Kidney glomerular epithelial cell (primary cell): ENCODE results near the gene PARD3.

Experiments used
- DNase-seq: peaks from one replicate; lab custom pipeline; 2025; lab: John Stamatoyannopoulos, UW

PARD3 gene

GRCh38 chr10:34340934-34341333, 474.2 kb downstream of the PARD3 start:
- DNase-seq, result no peak

GRCh38 chr10:34339816-34340553, 475.1 kb downstream of the PARD3 start:
- no peak for DNase-seq

GRCh38 chr10:34337917-34338316, 477.2 kb downstream of the PARD3 start:
- DNase-seq, result no peak

GRCh38 chr10:34335960-34336690, 479.0 kb downstream of the PARD3 start:
- DNase-seq, result no peak

DNA sequence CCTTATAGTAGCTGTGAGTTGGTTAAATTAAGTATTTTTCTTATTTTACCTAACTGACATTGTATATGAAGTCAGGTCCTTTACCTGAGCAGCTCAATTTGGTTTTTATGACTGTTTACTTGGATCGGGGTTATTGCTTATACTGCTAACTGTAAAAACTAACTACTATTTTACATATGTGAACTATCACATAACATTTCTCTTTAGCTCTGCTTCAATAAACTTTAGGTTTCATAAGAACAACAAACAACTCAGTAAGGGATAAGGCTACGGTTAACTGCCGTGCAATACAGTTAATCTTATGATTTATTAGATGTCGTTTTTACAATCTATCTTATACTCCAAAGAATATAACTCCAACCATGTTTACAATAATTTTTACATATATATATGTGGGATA, 480.2 kb downstream of the PARD3 start:
- no peak for DNase-seq

- no peak for DNase-seq
Measured at GRCh38 chr10:34333513-34333912, 481.6 kb downstream of the PARD3 start.

DNA sequence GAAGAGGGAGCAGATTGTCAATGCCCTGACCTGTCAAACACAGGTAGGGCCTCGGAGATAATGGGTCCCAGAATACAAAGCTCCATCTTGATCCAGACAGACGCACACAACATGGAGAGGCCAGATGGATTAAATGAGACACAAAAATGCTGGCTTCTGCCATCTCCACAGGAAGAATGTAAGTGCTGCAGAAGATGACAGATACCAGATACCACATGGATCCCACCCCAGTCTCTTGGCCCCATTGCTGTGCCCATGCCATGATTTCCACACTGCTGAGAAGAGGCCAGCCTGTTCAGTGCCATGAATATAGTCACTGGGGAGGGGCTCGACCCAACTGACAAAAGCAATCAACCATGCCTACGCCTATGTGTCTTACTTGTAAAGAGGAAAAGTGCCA, 487.9 kb downstream of the PARD3 start:
- DNase-seq, result no peak

GRCh38 chr10:34323192-34323591, 491.9 kb downstream of the PARD3 start:
- no peak for DNase-seq

DNA sequence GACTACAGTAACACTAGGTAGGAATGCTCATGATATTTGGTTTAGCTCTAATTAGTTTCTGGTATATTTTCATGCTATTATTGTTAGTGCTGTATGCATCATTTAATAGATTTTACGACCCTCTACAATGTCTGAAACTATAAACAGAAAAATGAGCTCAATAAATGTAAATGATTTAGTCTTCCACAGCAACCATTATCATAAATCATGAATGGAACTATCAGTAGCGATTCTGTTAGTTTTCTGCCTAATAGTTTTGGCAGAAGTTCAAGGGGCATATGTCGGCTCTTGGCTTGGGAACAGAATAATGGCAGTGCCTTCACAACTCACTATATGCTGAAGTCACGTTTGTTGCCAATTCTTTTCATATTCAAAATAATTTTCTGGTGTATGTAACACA, 494.8 kb downstream of the PARD3 start:
- no peak for DNase-seq

GRCh38 chr10:34319197-34319846, 495.8 kb downstream of the PARD3 start:
- DNase-seq, result no peak

DNA sequence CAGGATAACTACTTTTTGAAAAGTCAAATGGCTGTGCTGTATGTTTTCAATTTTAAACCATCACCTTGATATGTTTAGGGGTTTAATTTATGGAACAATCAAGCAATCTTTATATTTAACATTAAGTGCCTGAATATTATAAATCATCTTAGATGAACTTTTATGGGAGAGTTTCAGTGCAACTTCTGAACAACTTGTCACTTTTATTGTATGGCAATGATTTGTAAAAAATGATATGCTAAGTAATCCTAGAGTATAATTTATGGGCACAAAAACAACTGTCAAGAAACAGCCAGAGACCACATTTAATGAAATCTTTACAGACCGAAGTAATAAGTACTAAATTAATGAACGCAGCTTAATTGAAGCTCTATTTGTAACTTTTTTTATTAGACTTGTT, 498.9 kb downstream of the PARD3 start:
- DNase-seq, result no peak

DNA sequence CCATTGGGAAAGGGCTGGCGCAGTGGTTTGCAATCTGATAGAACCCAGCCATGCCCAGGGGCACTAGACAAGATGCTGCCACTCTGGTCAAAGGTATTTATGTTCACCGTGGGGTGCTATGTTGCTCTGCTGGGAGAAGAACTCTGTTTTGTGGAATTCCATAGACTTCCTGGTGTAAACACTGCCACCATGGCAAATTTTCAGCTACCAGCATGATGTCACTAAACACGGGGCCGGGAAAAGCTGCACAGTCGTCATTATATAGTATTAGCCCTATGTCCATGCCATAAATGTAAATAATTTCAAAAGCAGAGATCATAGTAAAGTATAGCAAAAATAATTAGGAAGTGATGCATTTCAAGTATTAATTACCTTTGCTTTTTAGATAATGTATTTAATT, 500.6 kb downstream of the PARD3 start:
- no peak for DNase-seq

GRCh38 chr10:34313888-34314287, 501.2 kb downstream of the PARD3 start:
- no peak for DNase-seq

- no peak for DNase-seq
Measured at GRCh38 chr10:34313353-34313752, 501.7 kb downstream of the PARD3 start.

GRCh38 chr10:34311679-34312078, 503.4 kb downstream of the PARD3 start:
- no peak for DNase-seq

- no peak for DNase-seq
Measured at GRCh38 chr10:34310234-34310633, 504.9 kb downstream of the PARD3 start.

GRCh38 chr10:34305189-34305588, 509.9 kb downstream of the PARD3 start:
- no peak for DNase-seq

- no peak for DNase-seq
Measured at GRCh38 chr10:34303022-34303421, 512.1 kb downstream of the PARD3 start.

DNA sequence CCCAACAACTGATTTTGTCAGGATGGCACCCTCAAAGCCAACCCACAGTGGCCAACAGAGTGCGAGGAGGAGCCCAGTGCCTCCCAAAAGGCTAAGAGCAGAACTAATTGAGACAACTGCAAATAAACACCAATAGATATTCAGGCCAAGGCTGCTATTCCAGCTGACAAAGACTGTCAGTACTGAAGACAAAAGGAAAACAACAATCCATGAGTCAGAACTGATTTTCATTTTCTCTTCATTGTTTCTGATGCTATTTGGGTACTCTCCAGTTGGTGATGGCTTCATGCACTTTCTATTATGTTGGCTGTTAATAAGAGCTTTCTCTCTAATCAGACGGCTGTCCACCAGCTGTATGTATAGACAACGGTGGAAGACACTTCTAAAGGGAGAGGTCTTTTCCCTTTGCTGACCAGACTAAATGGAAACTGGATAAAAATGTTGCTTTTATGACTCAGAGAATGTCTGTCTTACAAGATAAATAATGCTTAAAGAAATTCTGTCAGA, 515.9 kb downstream of the PARD3 start:
- DNase-seq, result peak; percentile 62

GRCh38 chr10:34298346-34298818, 516.7 kb downstream of the PARD3 start:
- DNase-seq, result no peak

GRCh38 chr10:34297541-34298345, 517.4 kb downstream of the PARD3 start:
- DNase-seq, result no peak

- DNase-seq, result peak; percentile 74
Measured at GRCh38 chr10:34295142-34295548, 520.0 kb downstream of the PARD3 start.
